Measurements from ENCODE around the gene EGFR. TPM values are rescaled to one million over a fixed set of nuclear protein-coding genes. Genes with fewer than 3 reads are reported as not detected.

Gene EGFR
- total and polyA plus RNA-seq, 2 donors (not counting 1 experiment from before 2014, with no cell fraction given): 55.3 to 62.8 TPM

DNA sequence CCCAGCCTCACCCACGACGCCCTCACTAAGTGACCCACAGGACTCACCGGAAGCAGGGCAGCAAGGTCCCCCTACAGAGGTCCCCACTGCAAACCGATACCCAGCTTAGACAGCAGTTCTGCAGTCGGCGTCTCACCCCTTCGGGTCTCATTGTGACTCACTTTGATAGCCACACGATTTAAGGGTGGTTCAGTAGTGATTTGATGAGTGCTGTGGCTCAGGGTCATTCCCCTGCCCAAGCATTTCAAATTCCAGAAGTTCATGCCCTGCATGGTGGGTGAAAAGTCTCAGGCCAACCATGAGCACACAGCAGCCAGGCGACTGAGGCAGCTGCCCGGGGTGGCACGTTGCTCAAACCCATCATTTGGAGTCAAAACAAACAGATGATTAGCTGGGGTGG is 93.2 kb downstream of the EGFR start:
- H3K4me3 ChIP-seq (replicated peaks in 1 of 4; ENCODE audit: control extremely low read depth in 1 of 4, insufficient read depth in 1 of 4, low read depth in 3 of 4, low read length in 4 of 4): no peak overlapping the region
- no peak overlapping the region for H3K4me2 ChIP-seq (ENCODE audit: extremely low read depth, insufficient read depth, low read length)
- no peak for DNase-seq (ENCODE audit: low read depth in 2 of 2)
- H2AFZ ChIP-seq (ENCODE audit: low read length): no peak overlapping the region
- H3K9me3 ChIP-seq (ENCODE audit: control insufficient read depth, insufficient read depth, low read depth, low read length): no peaks in the 10 kb centered on the region
- no peak for TF ChIP-seq CTCF (conservative IDR thresholded peaks at IDR 0.05 in 1 of 2, IDR thresholded peaks at IDR 0.05 in 1 of 2; ENCODE audit: low read depth in 1 of 2, low read length in 2 of 2)
- no peak for TF ChIP-seq EZH2 (IDR thresholded peaks at IDR 0.05; ENCODE audit: low read length, missing control alignments)
- H3K9ac ChIP-seq (ENCODE audit: insufficient read depth, low read length): no peak overlapping the region
- peaks cover 73% of the 10 kb centered on the region for H3K79me2 ChIP-seq (ENCODE audit: control insufficient read depth, insufficient read depth, low read length)
- no peaks in the 10 kb centered on the region for H4K20me1 ChIP-seq (ENCODE audit: control insufficient read depth, extremely low read depth, insufficient read depth, low read length)
- no peak overlapping the region for H3K27ac ChIP-seq (ENCODE audit: insufficient read depth, low read length)
- peaks cover 1% of the 10 kb centered on the region for H3K36me3 ChIP-seq (ENCODE audit: control insufficient read depth, insufficient read depth, low read length)
- peaks cover 21% of the 10 kb centered on the region for H3K4me1 ChIP-seq (ENCODE audit: control insufficient read depth, extremely low read depth, insufficient read depth, low read length)
- no peaks in the 10 kb centered on the region for H3K27me3 ChIP-seq (ENCODE audit: control insufficient read depth, insufficient read depth, low read length)

DNA sequence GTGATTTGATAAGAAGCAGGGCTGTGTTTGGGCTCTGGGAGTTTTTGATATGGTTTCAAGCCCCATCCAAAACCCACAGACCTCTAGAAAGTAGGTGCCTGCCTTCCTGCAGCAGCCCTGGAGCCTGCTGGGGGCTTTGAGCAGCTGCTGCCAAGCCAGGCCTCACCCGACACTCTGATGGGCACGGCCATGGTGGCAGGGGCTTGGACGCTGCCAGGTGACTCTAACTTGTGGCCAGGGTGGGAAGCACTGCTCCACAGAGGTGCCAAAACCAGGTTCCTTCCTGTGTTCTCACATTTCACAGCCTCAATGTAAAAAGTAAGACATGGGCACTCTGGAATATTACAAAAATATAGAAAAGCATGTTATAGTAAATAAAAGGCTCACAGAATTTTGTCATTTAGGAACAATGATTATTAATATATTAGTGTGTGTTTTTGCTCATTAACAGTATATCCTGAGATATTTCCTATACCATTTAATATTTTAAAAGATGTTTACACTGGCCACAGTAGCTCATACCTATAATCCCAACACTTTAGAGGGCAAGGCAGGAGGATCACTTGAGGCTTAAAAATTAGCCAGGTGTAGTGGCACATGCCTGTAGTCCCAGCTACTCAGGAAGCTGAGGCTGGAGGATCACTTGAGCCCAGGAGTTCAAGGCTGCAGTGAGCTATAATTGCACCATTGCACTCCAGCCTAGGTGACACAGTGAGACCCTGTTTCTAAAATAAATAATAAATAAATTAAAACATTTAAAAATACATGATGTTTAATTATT is 95.1 kb downstream of the EGFR start:
- H3K79me2 ChIP-seq (ENCODE audit: control insufficient read depth, insufficient read depth, low read length): peaks cover 66% of the 10 kb centered on the region
- H3K9me3 ChIP-seq (ENCODE audit: control insufficient read depth, insufficient read depth, low read depth, low read length): no peaks in the 10 kb centered on the region
- H3K36me3 ChIP-seq (ENCODE audit: control insufficient read depth, insufficient read depth, low read length): peaks cover 1% of the 10 kb centered on the region
- H3K27ac ChIP-seq (ENCODE audit: insufficient read depth, low read length): no peak overlapping the region
- H2AFZ ChIP-seq (ENCODE audit: low read length): no peak overlapping the region
- no peak overlapping the region for H3K4me2 ChIP-seq (ENCODE audit: extremely low read depth, insufficient read depth, low read length)
- TF ChIP-seq EZH2 (IDR thresholded peaks at IDR 0.05; ENCODE audit: low read length, missing control alignments) (no peak), CTCF (conservative IDR thresholded peaks at IDR 0.05 in 1 of 2, IDR thresholded peaks at IDR 0.05 in 1 of 2; ENCODE audit: low read depth in 1 of 2, low read length in 2 of 2) (no peak)
- DNase-seq (ENCODE audit: low read depth in 2 of 2): no peak
- peaks cover 10% of the 10 kb centered on the region for H3K4me1 ChIP-seq (ENCODE audit: control insufficient read depth, extremely low read depth, insufficient read depth, low read length)
- H3K4me3 ChIP-seq (replicated peaks in 1 of 4; ENCODE audit: control extremely low read depth in 1 of 4, insufficient read depth in 1 of 4, low read depth in 3 of 4, low read length in 4 of 4): no peak overlapping the region
- H4K20me1 ChIP-seq (ENCODE audit: control insufficient read depth, extremely low read depth, insufficient read depth, low read length): no peaks in the 10 kb centered on the region
- H3K27me3 ChIP-seq (ENCODE audit: control insufficient read depth, insufficient read depth, low read length): no peaks in the 10 kb centered on the region
- H3K9ac ChIP-seq (ENCODE audit: insufficient read depth, low read length): no peak overlapping the region

GRCh38 chr7:55117286-55117685 is 98.5 kb downstream of the EGFR start:
- Histone ChIP-seq H2AFZ (ENCODE audit: low read length) (no peak overlapping the region), H3K4me2 (ENCODE audit: extremely low read depth, insufficient read depth, low read length) (no peak overlapping the region), H3K79me2 (ENCODE audit: control insufficient read depth, insufficient read depth, low read length) (peaks cover 58% of the 10 kb centered on the region), H3K36me3 (ENCODE audit: control insufficient read depth, insufficient read depth, low read length) (peaks cover 5% of the 10 kb centered on the region), H3K27ac (ENCODE audit: insufficient read depth, low read length) (no peak overlapping the region), H3K9me3 (ENCODE audit: control insufficient read depth, insufficient read depth, low read depth, low read length) (no peaks in the 10 kb centered on the region), H4K20me1 (ENCODE audit: control insufficient read depth, extremely low read depth, insufficient read depth, low read length) (no peaks in the 10 kb centered on the region), H3K27me3 (ENCODE audit: control insufficient read depth, insufficient read depth, low read length) (no peaks in the 10 kb centered on the region), H3K4me1 (ENCODE audit: control insufficient read depth, extremely low read depth, insufficient read depth, low read length) (peaks cover 10% of the 10 kb centered on the region), H3K4me3 (replicated peaks in 1 of 4; ENCODE audit: control extremely low read depth in 1 of 4, insufficient read depth in 1 of 4, low read depth in 3 of 4, low read length in 4 of 4) (no peak overlapping the region), H3K9ac (ENCODE audit: insufficient read depth, low read length) (no peak overlapping the region)
- no peak for DNase-seq (ENCODE audit: low read depth in 2 of 2)
- no peak for TF ChIP-seq CTCF (conservative IDR thresholded peaks at IDR 0.05 in 1 of 2, IDR thresholded peaks at IDR 0.05 in 1 of 2; ENCODE audit: low read depth in 1 of 2, low read length in 2 of 2)
- no peak for TF ChIP-seq EZH2 (IDR thresholded peaks at IDR 0.05; ENCODE audit: low read length, missing control alignments)

Data from fibroblast of lung (primary cell).